ENCODE results near the gene ADGRG6. TPM values are rescaled to one million over a fixed set of nuclear protein-coding genes. Genes with fewer than 3 reads are reported as not detected.

ADGRG6 gene
- polyA plus RNA-seq, 6 donors from 2014 or later = not detected

GRCh38 chr6:142385352-142385751 is 83.5 kb downstream of the ADGRG6 start:
- no peak overlapping the region for H3K27ac Mint-ChIP-seq
- no peaks in the 10 kb centered on the region for H3K9me3 Mint-ChIP-seq
- peaks cover 0 to 6% (median 0%) of the 10 kb centered on the region in 3 donors for H3K27me3 Mint-ChIP-seq
- H3K36me3 Mint-ChIP-seq = no peaks in the 10 kb centered on the region
- no peak for ATAC-seq (ENCODE audit: low read depth in 2 of 2)
- H3K4me3 Mint-ChIP-seq = no peak overlapping the region
- DNase-seq = no peak
- H3K4me1 Mint-ChIP-seq = no peaks in the 10 kb centered on the region

GRCh38 chr6:142386657-142387056 is 84.8 kb downstream of the ADGRG6 start:
- H3K27ac Mint-ChIP-seq = peak overlapping the region in 1 of 6 donors; percentile 47
- no peak for DNase-seq
- no peak for ATAC-seq (ENCODE audit: low read depth in 2 of 2)
- H3K4me3 Mint-ChIP-seq = no peak overlapping the region
- H3K27me3 Mint-ChIP-seq = no peaks in the 10 kb centered on the region
- no peaks in the 10 kb centered on the region for H3K9me3 Mint-ChIP-seq
- no peaks in the 10 kb centered on the region for H3K4me1 Mint-ChIP-seq
- no peaks in the 10 kb centered on the region for H3K36me3 Mint-ChIP-seq

- H3K4me3 Mint-ChIP-seq = no peak overlapping the region
- H3K27ac Mint-ChIP-seq = no peak overlapping the region
- no peak for ATAC-seq (ENCODE audit: low read depth in 2 of 2)
- H3K9me3 Mint-ChIP-seq = no peaks in the 10 kb centered on the region
- H3K4me1 Mint-ChIP-seq = no peaks in the 10 kb centered on the region
- H3K36me3 Mint-ChIP-seq = no peaks in the 10 kb centered on the region
- no peak for DNase-seq
- H3K27me3 Mint-ChIP-seq = no peaks in the 10 kb centered on the region
These were observed 86.4 kb downstream of the ADGRG6 start for GRCh38 chr6:142387997-142388815.

- H3K9me3 Mint-ChIP-seq = no peaks in the 10 kb centered on the region
- no peak for DNase-seq
- no peak overlapping the region for H3K27ac Mint-ChIP-seq
- peaks cover 0 to 12% (median 11%) of the 10 kb centered on the region in 3 donors for H3K4me1 Mint-ChIP-seq
- no peaks in the 10 kb centered on the region for H3K27me3 Mint-ChIP-seq
- no peaks in the 10 kb centered on the region for H3K36me3 Mint-ChIP-seq
- ATAC-seq (ENCODE audit: low read depth in 2 of 2) = no peak
- no peak overlapping the region for H3K4me3 Mint-ChIP-seq
These were observed 93.5 kb downstream of the ADGRG6 start for GRCh38 chr6:142395266-142395665.

- H3K27ac Mint-ChIP-seq = peak overlapping the region in 1 of 6 donors; percentile 49
- H3K9me3 Mint-ChIP-seq = no peaks in the 10 kb centered on the region
- peaks cover 0 to 12% (median 11%) of the 10 kb centered on the region in 3 donors for H3K4me1 Mint-ChIP-seq
- ATAC-seq (ENCODE audit: low read depth in 2 of 2) (peak; percentile 63 to 77), DNase-seq (peak; percentile 26)
- no peaks in the 10 kb centered on the region for H3K36me3 Mint-ChIP-seq
- no peak overlapping the region for H3K4me3 Mint-ChIP-seq
- H3K27me3 Mint-ChIP-seq = peaks cover 0 to 4% (median 0%) of the 10 kb centered on the region in 3 donors
These were observed 94.0 kb downstream of the ADGRG6 start for GRCh38 chr6:142395768-142396231.

GRCh38 chr6:142398353-142398752 is 96.5 kb downstream of the ADGRG6 start:
- no peak for DNase-seq
- Mint-ChIP-seq H3K36me3 (no peaks in the 10 kb centered on the region), H3K4me3 (no peak overlapping the region), H3K27me3 (peaks cover 0 to 4% (median 0%) of the 10 kb centered on the region in 3 donors), H3K27ac (no peak overlapping the region), H3K4me1 (peaks cover 0 to 12% (median 11%) of the 10 kb centered on the region in 3 donors), H3K9me3 (no peaks in the 10 kb centered on the region)
- no peak for ATAC-seq (ENCODE audit: low read depth in 2 of 2)

- ATAC-seq (ENCODE audit: low read depth in 2 of 2) = no peak
- no peak overlapping the region for H3K4me3 Mint-ChIP-seq
- no peak for DNase-seq
- peaks cover 0 to 4% (median 0%) of the 10 kb centered on the region in 3 donors for H3K27me3 Mint-ChIP-seq
- H3K36me3 Mint-ChIP-seq = no peaks in the 10 kb centered on the region
- no peak overlapping the region for H3K27ac Mint-ChIP-seq
- peaks cover 0 to 12% (median 11%) of the 10 kb centered on the region in 3 donors for H3K4me1 Mint-ChIP-seq
- H3K9me3 Mint-ChIP-seq = no peaks in the 10 kb centered on the region
These were observed 97.9 kb downstream of the ADGRG6 start for GRCh38 chr6:142399739-142400138.

GRCh38 chr6:142400495-142400894 is 98.7 kb downstream of the ADGRG6 start:
- no peak overlapping the region for H3K4me3 Mint-ChIP-seq
- ATAC-seq (ENCODE audit: low read depth in 2 of 2) = no peak

GRCh38 chr6:142401838-142402237 is 100.0 kb downstream of the ADGRG6 start:
- H3K27ac Mint-ChIP-seq = peak overlapping the region in 1 of 6 donors; percentile 84
- no peak for ATAC-seq (ENCODE audit: low read depth in 2 of 2)
- H3K9me3 Mint-ChIP-seq = no peaks in the 10 kb centered on the region
- peaks cover 0 to 4% (median 0%) of the 10 kb centered on the region in 3 donors for H3K27me3 Mint-ChIP-seq
- H3K36me3 Mint-ChIP-seq = no peaks in the 10 kb centered on the region
- H3K4me1 Mint-ChIP-seq = no peaks in the 10 kb centered on the region
- H3K4me3 Mint-ChIP-seq = no peak overlapping the region
- no peak for DNase-seq

More at GRCh38 chr6:142400495-142400894, 98.7 kb downstream of the ADGRG6 start:
- H3K4me1 Mint-ChIP-seq = peaks cover 0 to 7% (median 7%) of the 10 kb centered on the region in 3 donors
- no peak overlapping the region for H3K27ac Mint-ChIP-seq
- peaks cover 0 to 4% (median 0%) of the 10 kb centered on the region in 3 donors for H3K27me3 Mint-ChIP-seq
- DNase-seq = no peak
- H3K36me3 Mint-ChIP-seq = no peaks in the 10 kb centered on the region
- H3K9me3 Mint-ChIP-seq = no peaks in the 10 kb centered on the region

- Mint-ChIP-seq H3K36me3 (no peaks in the 10 kb centered on the region), H3K27ac (no peak overlapping the region), H3K9me3 (no peaks in the 10 kb centered on the region), H3K4me3 (no peak overlapping the region), H3K4me1 (no peaks in the 10 kb centered on the region), H3K27me3 (peaks cover 0 to 4% (median 0%) of the 10 kb centered on the region in 3 donors)
- DNase-seq = no peak
- no peak for ATAC-seq (ENCODE audit: low read depth in 2 of 2)
These were observed 102.9 kb downstream of the ADGRG6 start for GRCh38 chr6:142404751-142405150.

- no peak overlapping the region for H3K27ac Mint-ChIP-seq
- DNase-seq (no peak), ATAC-seq (ENCODE audit: low read depth in 2 of 2) (no peak)
- H3K4me1 Mint-ChIP-seq = no peaks in the 10 kb centered on the region
- no peak overlapping the region for H3K4me3 Mint-ChIP-seq
- H3K36me3 Mint-ChIP-seq = no peaks in the 10 kb centered on the region
- no peaks in the 10 kb centered on the region for H3K9me3 Mint-ChIP-seq
- no peaks in the 10 kb centered on the region for H3K27me3 Mint-ChIP-seq
These were observed 104.3 kb downstream of the ADGRG6 start for GRCh38 chr6:142406131-142406530.

- Mint-ChIP-seq H3K4me1 (no peaks in the 10 kb centered on the region), H3K4me3 (no peak overlapping the region), H3K27me3 (no peaks in the 10 kb centered on the region), H3K27ac (no peak overlapping the region), H3K9me3 (no peaks in the 10 kb centered on the region), H3K36me3 (no peaks in the 10 kb centered on the region)
- DNase-seq (no peak), ATAC-seq (ENCODE audit: low read depth in 2 of 2) (no peak)
These were observed 106.0 kb downstream of the ADGRG6 start for GRCh38 chr6:142407685-142408273.

GRCh38 chr6:142408409-142408808 is 106.6 kb downstream of the ADGRG6 start:
- H3K27me3 Mint-ChIP-seq = no peaks in the 10 kb centered on the region
- H3K36me3 Mint-ChIP-seq = no peaks in the 10 kb centered on the region
- DNase-seq = no peak
- H3K9me3 Mint-ChIP-seq = no peaks in the 10 kb centered on the region
- no peak for ATAC-seq (ENCODE audit: low read depth in 2 of 2)
- no peak overlapping the region for H3K4me3 Mint-ChIP-seq
- H3K27ac Mint-ChIP-seq = no peak overlapping the region
- H3K4me1 Mint-ChIP-seq = no peaks in the 10 kb centered on the region

- no peaks in the 10 kb centered on the region for H3K4me1 Mint-ChIP-seq
- ATAC-seq (ENCODE audit: low read depth in 2 of 2) (no peak), DNase-seq (no peak)
- no peak overlapping the region for H3K4me3 Mint-ChIP-seq
- no peaks in the 10 kb centered on the region for H3K36me3 Mint-ChIP-seq
- H3K9me3 Mint-ChIP-seq = no peaks in the 10 kb centered on the region
- no peaks in the 10 kb centered on the region for H3K27me3 Mint-ChIP-seq
- H3K27ac Mint-ChIP-seq = no peak overlapping the region
These were observed 108.0 kb downstream of the ADGRG6 start for GRCh38 chr6:142409794-142410193.

Measured in naive B cell (primary cell).